Islet of Langerhans (tissue), 1 donor: ENCODE results near the gene MAP3K21.

Experiments
- FAIRE-seq: peaks from one replicate; lab custom pipeline; 2011; peaks lifted over from hg19 to GRCh38; lab: Jason Lieb, UNC

The MAP3K21 gene

DNA sequence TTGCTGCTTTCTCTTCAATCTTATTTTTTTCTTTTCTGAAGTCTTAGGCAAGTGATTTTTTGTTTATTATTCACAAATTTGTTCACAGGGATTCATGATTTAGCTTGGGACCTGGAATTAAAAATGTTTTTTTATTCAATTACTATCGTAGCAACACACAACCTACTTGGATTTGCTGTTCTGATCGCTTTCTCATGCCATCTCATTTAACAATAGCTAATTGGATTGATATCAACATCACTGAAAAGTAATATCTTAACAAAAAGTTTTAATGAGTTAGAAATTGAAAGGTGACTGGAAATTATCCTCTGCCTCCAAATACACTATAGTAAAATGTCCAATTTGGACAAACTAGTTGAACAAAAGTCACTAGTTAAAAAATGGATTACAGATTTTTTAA lies 32.4 kb downstream of the MAP3K21 start:
- FAIRE-seq, result no peak

DNA sequence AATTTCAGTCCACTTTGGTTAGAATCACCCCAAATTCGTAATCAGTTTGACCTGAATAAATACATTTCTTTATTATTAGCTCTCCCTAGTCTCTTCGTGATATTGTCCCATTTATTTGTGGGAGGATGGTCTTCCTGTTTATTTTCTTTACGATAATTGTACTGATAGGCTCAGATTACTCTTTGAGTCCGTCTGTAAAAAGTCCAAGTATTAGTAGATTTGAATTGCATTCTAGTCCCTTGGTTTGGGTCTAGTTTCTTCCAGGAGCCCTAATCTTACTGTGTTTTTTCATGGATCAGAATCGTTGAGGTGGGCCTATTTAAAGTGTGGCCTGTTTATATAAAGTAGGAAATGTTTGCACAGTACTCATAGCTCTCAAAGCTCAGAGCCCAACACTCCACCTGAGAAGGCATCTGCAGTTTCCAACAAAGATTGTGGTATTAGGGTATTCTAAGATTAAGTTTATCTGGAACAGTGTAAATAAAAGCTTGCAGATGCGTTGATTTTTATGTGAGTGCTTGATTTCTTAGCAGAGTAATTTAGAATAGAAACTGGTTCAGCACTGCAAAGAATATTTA lies 33.1 kb downstream of the MAP3K21 start:
- peak; percentile 81 for FAIRE-seq

DNA sequence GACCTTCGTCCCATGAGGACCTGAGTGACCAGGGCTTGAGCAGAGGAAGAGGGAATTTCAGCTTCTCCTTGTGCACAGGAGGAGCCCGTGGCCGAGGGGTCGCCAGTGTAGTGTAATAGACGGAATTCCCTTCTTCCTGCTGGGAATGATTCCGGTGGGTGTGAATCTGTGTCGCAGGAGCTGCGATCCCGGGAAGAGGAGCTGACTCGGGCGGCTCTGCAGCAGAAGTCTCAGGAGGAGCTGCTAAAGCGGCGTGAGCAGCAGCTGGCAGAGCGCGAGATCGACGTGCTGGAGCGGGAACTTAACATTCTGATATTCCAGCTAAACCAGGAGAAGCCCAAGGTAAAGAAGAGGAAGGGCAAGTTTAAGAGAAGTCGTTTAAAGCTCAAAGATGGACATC lies 34.4 kb downstream of the MAP3K21 start:
- FAIRE-seq, result no peak

DNA sequence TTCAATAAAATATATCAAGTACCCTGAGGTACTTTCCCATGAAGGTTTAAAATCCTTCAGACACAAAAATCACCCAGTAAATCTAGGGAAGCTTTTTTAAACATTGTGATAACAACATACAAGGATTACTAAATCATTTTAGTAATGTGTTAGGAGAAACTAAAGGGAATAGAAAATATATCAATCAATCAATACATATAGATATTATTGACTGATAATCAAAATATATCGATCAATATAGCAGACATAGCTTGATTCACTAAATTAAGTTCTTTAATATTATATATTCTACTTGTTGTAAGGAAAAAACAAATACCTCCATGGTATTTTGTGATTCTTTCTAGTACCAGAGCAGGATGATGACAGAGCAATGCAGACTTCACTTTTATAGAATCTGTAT lies 35.2 kb downstream of the MAP3K21 start:
- FAIRE-seq, result peak; percentile 72

DNA sequence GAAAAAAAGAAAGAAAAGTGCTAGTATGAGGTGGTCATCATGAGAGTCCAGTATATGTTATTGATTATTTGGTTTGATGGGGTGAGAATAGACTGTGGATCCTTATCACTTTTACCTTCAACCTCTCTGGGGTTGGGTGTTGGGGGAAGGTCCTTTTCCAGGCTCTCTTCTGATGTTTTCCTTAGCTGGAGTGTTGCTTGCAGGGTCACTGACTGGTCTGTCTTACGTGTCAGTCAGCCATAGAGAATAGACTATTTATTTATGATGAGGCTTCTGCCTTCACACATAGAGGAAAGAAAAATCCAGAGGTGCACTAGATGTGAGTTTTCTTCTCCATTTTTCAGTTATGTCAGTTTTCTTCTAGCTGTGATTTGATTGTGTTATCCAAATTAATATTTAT lies 36.5 kb downstream of the MAP3K21 start:
- FAIRE-seq, result no peak

DNA sequence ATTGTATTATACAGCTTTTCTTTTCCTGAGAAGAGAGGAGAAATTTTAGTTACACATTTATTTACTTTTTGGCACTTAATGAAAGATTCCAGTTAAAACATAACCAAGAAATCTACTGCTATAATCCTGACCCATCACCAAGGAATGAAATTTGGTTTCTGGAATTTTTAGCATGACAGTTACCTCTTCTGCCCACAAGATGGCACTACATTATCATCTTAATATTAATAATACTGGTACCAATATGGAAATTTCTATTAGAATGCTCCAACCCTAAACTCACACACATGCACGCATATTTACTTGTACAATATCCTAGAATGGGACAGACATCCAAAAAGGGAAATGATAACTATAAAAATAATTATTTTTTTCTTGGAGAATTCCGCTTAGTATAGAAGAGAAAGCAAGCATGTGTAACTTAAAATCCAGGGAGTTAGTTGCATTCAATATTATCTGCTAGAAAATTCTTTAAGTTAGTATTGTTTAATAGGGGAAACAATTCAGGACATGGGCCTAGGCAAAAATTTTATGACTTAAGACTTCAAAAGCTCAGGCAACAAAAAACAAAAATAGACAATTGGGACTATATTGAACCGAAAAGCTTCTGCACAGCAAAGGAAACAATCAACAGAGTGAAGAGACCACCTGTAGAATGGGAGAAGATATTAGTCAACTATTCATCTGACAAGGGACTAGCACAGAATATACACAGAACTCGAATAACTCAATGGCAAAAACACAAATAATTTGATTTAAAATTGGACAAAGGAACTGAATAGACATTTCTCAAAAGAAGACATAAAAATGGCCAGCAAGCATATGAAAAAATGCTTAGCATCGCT lies 37.4 kb downstream of the MAP3K21 start:
- FAIRE-seq, result peak; percentile 100

DNA sequence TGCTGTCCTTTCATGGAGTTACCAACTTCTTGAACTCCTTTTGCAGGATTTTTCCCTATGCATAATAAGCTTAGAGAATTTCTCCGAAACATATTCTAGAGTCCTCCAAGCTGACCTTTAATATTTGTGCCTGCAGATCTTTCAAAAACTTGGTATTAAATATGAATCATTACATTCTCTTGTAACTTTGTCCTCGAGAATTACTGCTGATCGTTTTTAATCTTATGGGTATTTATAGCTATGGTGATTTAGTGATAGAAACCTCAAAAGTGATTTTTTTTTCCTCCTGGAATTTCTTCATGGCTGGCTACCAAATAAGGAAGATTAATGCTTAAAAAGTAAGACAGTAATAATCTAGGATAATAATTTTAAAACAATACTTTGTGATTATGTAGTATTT lies 39.1 kb downstream of the MAP3K21 start:
- no peak for FAIRE-seq

DNA sequence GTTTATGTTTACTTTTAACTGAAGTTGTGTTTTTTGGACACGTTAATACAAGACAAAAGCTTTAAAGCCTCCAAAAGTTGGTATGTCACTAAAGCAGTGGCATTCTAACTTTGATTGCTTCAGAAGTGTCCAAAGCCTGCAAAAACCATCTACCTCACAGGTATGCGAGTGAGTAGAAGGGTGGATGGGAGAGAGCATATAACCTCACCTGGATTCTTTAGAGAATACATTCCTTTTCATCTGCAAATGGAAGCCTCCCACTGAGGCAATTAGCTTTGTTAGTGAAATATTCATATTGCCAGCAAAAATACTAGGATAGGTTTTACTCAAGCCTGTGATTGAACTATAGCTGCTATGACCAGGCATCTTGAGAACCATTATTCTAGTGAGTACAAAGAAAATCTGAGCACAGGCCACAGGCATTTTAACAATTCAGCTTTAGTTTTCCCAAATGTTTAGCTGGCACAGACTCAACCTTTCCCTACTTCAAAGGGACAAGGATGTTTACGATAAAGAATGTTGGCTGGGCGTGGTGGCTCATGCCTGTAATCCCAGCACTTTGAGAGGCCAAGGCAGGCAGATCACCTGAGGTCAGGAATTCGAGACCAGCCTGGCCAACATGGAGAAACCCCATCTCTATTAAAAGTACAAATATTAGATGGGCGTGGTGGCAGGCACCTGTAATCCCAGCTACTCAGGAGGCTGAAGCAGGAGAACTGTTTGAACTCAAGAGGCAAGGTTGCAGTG lies 39.7 kb downstream of the MAP3K21 start:
- FAIRE-seq, result no peak

DNA sequence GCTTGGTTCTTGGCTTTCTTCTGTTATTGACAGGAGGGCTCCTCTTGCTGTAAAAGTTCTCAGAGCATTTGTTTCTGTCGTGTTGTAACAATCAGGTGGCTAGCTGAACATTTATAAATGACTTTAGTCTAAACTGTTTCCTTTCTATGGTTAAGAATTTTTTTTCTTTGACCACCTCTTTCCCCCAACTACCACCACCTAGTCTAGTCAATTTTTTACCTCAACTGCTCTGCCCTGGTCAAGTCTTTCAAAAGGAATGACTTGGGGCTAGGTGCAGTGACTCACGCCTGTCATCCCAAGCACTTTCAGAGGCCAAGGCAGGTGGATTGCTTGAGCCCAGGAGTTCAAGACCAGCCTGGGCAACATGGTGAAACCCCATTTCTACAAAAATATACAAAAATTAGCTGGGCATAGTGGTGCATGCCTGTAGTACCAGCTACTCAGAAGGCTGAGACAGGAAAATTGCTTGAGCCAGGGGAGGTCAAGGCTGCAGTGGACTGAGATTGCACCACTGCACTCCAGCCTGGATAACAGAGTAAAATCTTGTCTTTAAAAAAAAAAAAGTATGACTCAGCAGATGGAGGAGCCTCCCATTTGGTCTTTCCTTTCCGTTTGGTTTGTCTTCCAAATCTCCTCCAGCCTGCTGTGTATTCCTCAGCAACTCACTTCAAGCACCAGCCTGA lies 40.7 kb downstream of the MAP3K21 start:
- no peak for FAIRE-seq

DNA sequence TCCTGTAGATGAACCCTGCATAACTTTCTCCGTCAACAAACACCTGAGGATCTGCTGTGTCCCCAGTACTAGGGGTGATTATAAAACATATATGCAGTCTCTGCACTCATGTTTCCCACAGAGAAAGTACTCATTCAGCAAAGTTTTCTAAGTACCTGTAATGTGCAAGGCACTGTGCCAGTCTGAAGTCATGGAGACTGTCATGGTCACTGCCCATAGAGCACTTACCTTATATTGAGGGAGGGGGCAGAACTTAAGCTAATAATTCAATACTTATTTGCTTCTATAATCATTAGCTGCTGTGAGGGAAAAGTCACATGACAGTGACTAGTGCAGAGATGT lies 41.2 kb downstream of the MAP3K21 start:
- FAIRE-seq, result peak; percentile 60

DNA sequence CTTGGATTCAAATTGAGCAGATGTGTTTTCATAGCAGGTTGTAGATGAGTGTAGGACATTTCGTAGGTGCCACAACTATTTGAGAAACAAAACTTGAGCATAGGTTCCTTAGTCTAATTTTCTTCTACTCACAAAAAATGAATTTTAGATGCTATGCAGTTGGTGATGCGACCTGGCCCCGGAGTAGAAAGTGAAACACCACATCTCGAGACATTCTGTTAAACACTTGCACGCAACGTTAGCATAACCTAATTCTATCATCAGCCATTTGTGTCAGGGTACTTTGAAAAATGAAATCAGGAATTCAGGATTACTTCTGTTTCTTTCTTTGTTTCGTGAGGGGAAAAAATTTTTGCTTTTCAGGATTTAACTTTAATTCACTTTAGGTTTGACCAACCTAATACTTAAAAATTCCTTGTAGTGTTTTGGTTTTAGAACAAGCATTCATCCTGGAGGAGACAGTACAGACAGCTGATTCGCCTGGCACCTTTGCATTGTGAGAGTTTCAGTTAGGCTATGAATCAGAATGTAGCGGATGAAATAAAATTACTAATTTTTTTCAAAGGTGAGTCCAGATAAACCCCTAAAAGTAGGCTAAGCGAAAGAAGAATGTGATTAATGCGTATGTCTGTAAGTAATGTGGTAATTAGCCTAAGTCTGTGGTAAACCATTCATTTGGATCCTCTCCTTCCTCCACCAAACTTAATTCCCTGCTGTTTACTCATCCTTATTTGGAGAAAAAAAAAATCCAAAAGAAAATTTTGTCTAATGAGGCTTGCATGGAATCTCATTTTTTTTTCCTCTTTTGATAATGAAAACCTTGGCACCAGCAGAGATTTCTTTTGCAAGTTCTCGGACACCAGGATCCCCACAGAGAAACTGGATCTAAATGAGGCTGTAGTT lies 44.9 kb downstream of the MAP3K21 start:
- peak; percentile 27 for FAIRE-seq

DNA sequence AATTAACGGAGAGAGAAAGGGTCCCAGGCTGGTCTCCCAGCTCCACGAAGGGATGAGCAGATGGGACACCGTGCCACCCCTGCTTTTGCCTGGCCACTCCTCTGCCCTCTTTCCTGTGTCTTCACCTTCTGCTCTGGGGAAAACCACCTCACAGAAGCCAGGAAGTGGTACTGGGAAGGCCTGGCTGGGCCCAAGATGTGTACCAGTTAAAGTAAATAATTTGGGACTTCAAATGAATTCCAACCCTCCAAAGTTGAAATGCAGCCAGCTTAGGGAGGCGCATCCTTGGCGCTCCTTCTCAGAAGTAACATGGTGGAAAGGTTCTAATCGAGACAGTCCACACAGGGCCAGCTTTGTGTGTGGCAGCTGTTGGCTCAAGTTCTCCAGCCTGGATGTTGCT lies 45.7 kb downstream of the MAP3K21 start:
- no peak for FAIRE-seq

DNA sequence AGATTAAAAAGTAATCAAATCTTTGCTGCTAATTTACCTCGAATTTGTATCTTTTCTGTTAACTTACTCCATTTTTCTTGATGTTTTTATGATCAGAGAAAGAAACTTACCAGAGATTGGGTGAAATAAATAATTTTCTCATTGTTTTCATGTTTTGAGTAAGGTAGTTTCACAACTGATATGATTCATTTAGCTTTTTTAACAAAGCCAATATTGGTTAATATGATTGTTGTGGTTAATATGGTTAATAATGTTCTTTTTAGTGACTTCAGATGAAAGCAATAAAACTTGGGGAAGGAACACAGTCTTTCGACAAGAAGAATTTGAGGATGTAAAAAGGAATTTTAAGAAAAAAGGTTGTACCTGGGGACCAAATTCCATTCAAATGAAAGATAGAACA lies 48.1 kb downstream of the MAP3K21 start:
- FAIRE-seq, result no peak

DNA sequence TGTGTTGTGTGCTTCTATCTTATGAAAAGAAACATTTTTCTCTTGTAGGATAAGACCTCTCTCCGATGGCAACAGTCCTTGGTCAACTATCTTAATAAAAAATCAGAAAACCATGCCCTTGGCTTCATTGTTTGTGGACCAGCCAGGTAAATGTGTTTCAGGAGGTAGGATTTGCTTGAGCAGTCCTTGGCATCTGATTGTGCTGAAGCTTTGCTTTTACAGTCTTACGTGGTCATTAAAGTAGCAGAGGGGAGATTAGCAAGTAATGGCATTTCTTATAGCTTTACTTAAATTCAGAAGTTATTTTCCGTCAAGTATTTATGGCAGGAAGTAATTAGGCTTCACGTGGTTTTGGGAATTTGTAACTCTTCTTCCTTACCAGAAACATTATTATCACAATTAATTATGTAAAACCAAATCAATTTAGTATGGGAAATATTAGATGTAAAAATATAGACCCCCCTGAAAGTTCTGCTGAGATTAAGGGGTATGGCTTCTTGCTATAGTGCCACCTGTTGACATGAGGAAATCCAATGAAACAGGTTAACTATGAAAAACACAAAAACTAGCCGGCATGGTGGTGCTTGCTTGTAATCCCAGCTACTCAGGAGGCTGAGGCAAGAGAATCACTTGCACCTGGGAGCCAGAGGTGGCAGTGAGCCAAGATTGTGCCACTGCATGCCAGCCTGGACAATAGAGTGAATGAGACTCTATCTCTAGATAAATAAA lies 49.0 kb downstream of the MAP3K21 start:
- FAIRE-seq, result no peak

DNA sequence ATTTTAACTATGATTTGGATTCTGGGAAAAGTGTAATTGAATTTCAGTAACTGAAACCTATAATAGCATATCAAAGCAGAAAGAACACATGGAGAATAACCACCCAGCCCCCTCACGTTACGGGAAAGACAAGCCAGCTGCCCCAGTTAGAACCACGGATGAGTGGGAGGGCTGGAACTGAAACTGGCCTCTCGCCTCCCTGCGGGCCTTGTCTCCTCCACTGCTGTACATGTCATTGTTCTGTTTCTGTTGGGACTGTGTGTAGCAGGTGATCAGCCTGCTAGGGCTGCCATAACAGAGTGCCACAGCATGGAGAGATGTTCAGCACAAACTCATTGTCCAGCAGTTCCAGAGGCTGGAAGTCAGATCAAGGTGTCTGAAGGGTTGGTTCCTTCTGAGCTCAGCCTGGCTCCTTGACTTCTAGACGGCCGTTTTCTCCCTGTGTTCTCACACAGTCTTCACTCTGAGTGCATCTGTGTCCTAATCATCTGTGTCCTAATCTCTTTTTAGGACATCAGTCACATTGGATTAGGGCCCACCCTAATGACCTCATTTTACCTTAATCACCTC lies 52.4 kb downstream of the MAP3K21 start:
- no peak for FAIRE-seq

DNA sequence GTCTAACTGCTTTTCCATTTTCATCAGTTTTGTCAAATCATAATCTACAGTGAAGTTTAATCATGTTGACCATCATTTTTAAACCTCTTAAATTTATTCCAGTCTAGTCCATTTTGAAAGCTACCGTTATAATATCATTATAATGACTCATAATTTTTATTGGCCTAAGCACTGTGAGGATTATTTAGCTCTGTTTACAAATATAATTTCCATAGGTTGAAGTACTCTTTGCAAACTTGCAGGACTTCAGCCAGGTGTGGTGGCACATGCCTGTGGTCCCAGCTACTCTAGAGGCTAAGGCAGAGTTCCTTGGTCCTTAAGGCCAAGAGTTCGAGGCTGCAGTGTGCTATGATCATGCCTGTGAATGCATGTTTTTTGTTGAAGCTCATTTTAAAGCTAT lies 54.3 kb downstream of the MAP3K21 start:
- no peak for FAIRE-seq

DNA sequence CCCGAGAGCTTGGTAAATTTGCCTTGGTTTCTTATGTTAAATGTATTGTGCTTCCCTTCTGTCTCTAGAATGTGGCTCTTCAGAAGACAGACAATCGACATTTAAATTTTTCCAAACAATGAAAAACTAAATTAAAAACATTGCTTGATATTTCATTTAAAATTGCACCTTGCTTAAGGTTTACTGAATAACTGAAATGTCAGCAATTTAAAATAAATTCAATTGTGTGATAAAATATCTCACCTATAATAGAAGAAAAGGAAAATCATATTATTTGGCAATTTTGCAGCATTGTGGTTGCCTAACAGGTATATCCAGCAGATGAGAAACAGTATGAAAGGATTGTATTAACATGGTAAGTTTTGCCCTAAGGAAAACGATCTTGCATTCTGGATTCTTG lies 56.5 kb downstream of the MAP3K21 start:
- no peak for FAIRE-seq

DNA sequence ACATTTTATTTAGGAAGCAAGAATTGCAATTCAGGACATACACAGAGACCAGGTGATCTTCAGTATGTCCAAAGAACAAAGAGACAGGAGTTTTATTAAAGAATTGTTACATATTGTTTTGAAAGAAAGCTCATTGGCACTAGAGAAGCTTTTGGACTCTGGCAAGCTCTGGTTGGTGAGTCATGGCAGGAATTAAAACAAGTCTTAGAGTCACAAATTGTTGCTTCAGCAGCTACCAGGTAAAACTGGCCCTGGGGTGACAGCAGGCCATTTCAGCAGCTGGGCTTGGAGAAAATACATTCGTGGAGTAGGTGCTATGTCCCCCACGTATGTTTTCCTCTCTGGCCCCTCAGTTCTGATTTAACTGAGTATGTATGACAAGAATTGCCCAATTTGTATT lies 58.8 kb downstream of the MAP3K21 start:
- no peak for FAIRE-seq

DNA sequence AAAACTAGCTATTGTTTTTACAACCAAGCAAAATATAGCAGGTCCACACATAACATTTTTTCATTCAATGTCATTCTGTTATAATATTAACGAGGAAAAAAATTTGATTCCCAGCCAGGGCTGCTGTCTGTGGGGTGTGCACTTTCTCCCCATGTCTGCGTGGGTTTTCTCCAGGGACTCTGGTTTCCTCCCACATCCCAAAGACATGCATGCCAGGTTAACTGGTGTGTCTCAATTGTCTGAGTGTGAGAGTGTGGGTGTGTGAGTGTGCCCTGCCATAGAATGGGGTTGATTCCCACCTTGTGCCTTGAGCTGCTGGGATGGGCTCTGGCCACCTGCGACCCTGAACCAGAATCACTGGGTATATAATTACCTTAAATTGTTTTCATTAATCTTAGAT lies 60.1 kb downstream of the MAP3K21 start:
- no peak for FAIRE-seq

DNA sequence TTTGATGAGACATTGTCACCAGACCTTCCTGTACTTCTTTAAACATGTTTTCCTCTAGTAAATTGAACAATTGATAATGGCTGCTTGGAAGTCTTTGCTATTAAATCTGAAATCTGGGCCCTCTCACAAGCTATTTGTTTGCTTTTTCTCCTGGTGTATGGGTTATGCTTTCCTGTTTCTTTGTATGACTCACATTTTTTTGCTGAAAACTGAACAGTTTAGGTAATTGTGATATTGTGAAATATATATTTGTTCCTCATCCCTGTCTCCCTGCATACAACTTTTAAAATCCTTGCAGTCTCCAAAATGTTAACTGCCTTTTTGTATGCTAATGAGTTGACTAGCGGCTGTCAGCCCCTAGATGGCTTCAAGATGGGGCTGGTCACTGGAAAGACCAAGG lies 61.6 kb downstream of the MAP3K21 start:
- FAIRE-seq, result no peak

DNA sequence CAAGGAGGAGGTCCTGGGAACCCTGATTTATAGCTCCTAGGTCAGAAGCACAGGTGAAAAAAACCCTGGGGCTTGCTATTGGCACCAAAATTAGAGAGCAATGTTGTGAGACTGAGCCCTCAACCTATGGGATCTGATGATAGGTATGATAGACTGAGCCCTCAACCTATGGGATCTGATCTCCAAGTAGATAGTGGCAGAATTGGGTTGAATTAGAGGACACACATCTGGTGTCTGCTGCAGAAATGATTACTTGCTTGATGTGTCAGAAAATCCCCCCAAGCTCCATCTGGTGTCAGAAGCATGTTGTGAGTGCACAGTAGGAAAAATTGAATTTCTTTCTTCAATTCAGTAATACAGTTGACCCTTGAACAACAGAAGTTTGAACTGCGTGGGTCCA lies 62.4 kb downstream of the MAP3K21 start:
- no peak for FAIRE-seq
